GM12873 (cell line): ENCODE results near the gene ASB4.

ENCODE experiments used
- CTCF ChIP-seq: IDR thresholded peaks from 2 replicates; pipeline ENCODE4 v1.5.1; 2012; ENCODE audit warnings: low read depth, mild to moderate bottlenecking, moderate library complexity, low read length, control low read depth; ENCODE audit not compliant: insufficient read depth; ENCODE audit errors: missing control alignments

Gene ASB4

GRCh38 chr7:95585426-95585789, 99.7 kb downstream of the ASB4 start:
- TF ChIP-seq CTCF = no peak

GRCh38 chr7:95586951-95587301, 101.2 kb downstream of the ASB4 start:
- no peak for TF ChIP-seq CTCF

GRCh38 chr7:95589031-95589430, 103.3 kb downstream of the ASB4 start:
- no peak for TF ChIP-seq CTCF

GRCh38 chr7:95589766-95590165, 104.0 kb downstream of the ASB4 start:
- TF ChIP-seq CTCF = no peak
